Left ventricle myocardium superior (tissue), 1 donor: ENCODE data around the gene TPO. TPM values are rescaled to one million over a fixed set of nuclear protein-coding genes. Genes with fewer than 3 reads are reported as not detected.

Source experiments
- ATAC-seq: fragments of 200-7000 bp; cut with Tn5 transposase; one replicate; pipeline ENCODE4 v1.9.1; 2020; ENCODE audit warnings: mild to moderate bottlenecking, moderate library complexity
- DNase-seq: peaks from one replicate; pipeline ENCODE4 v3.0.0-alpha.2; 2020
- intact Hi-C: fragments of 100-400 bp; cut with micrococcal nuclease; formaldehyde crosslinking; loops from one replicate; pipeline ENCODE4 v1.11.0; 2022
- total RNA-seq: library from RNA; stranded (reverse); fragmentation: NEBNext Ultra II Directional; extraction: Animal tissue kit (Norgen Biotek cat#: 25700); gene quantifications from one replicate; pipeline ENCODE4 v1.2.1, GENCODE V29; 2021
- donor health status: DM: no; HTN: yes; CAD: no; lungs with severe emphysema.

Gene TPO
- total RNA-seq, 1 donor from 2014 or later, result 10.0 TPM

GRCh38 chr2:1437537-1437936 lies 24.3 kb downstream of the TPO start:
- DNase-seq (no peak), ATAC-seq (no peak)
- intact Hi-C loops, result no loop called here

DNA sequence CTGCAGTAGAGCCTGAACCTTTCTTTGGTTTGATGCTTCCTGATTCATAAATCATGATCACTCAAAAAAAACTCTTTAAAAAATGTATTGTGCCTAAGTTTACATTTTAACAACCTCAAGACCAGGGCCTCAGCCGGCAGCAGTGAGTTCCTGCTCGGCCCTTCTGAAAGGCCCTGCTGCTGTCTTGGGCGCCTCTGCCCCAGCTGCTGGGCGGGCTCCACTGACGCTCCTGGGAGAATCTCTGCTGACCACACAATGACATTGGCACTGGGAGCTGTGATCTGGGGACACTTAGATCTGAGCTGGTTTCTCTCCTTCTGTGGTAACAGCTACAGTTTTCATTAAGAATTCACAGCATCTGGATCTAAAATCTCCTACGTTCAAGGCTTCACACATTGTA lies 25.7 kb downstream of the TPO start:
- no peak for DNase-seq
- intact Hi-C loops, result no loop called here
- ATAC-seq, result no peak

- ATAC-seq (no peak), DNase-seq (no peak)
- intact Hi-C loops, result no loop called here
Measured at GRCh38 chr2:1440581-1440980, 27.3 kb downstream of the TPO start.

GRCh38 chr2:1446301-1446700 lies 33.0 kb downstream of the TPO start:
- no peak for DNase-seq
- no peak for ATAC-seq
- intact Hi-C loops, result no loop called here

GRCh38 chr2:1448009-1448408 lies 34.7 kb downstream of the TPO start:
- intact Hi-C loops, result no loop called here
- ATAC-seq, result no peak
- DNase-seq, result no peak

GRCh38 chr2:1450915-1451314 lies 37.7 kb downstream of the TPO start:
- DNase-seq (no peak), ATAC-seq (no peak)
- intact Hi-C loops, result no loop called here

DNA sequence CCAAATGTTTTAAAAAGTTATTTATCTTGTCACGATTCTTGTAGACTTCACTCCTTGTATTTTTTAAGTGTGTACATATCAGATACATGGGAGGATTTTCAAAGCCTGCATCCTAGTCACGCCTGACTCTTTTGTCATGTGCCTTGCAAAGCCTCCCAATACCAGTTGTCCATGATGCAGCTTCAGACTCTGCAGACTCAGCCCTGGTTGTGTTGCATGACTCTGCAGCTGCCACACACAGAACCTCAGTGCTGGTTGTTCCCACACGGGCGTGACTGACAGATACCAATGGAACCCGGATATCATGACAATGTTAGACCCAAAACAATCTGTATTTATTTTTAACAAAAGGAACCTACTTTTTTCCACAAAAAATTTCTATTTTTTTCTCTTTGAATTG lies 38.2 kb downstream of the TPO start:
- no peak for DNase-seq
- intact Hi-C loops, result no loop called here
- ATAC-seq, result no peak

GRCh38 chr2:1453561-1453960 lies 40.3 kb downstream of the TPO start:
- ATAC-seq (no peak), DNase-seq (no peak)
- intact Hi-C loops, result no loop called here

DNA sequence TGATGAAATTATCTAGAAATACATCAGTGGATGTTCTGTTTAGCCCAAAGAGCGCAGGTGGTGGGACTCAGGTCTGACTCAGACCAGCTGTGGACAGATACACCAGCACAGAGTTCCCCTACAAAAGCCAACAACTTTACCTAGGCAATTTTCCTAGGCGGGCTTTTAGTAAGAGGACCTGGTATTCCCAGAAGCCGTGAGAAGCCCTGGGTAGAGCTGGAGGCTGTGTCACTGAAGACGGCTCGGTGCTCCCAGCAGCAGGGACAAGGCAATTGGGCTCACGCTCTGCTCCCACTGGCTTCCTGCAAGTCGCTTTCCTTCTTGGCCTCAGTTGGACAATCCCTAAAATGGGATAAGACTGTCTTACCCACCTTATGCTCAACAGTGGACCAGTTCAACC lies 41.1 kb downstream of the TPO start:
- intact Hi-C loops, result no loop called here
- ATAC-seq, result no peak
- no peak for DNase-seq

DNA sequence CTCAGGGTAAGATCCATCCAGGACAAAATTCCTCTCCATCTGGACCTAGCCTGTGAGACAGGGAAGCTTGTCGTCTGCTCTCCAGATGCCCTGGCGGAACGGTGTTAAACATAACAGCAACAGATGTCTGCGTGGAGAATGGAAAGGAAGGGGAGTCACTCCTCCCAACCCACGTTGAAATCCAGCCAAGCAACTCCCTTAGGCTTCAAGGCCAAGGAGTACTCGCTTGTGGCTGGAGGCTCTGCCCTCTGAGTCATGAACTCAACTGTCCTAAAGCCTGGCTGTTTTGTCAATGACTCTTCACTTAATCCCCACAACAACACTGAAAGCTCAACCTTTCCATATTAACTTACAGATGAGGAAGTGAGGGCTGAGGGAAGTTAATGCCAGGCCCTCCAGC lies 42.2 kb downstream of the TPO start:
- intact Hi-C loops, result no loop called here
- DNase-seq (no peak), ATAC-seq (peak; percentile 41)

DNA sequence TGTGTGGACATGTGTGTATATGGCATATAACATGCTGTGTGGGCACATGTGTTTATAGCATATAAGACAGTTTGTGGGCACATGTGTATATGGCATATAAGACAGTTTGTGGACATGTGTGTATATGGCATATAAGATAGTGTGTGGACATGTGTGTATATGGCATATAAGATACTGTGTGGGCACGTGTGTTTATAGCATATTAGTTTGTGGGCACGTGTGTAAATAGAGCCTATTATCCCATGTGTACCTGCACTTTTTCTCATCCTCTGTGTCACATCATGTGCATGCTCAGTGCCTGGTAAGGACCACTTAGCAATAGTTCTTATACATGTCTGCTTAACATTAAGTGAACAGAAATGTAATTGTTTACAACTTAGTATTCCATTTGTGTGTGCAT lies 45.2 kb downstream of the TPO start:
- ATAC-seq (no peak), DNase-seq (no peak)
- intact Hi-C loops, result no loop called here

DNA sequence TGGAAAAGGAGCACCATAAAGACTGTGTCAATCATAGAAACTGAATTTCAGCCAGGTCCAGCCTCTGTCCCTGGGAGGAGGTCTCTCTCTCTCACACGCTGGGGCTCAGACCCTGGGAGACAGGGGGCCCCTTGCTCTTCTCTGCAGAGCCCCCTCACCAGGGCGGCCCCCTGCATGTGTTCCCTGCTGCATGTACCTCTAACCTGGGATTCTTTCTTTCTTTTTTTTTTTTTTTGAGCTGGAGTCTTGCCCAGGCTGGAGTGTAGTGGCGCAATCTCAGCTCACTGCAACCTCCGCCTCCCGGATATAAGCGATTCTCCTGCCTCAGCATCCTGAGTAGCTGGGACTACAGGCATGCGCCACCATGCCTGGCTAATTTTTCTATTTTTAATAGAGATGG lies 46.5 kb downstream of the TPO start:
- intact Hi-C loops, result no loop called here
- ATAC-seq (no peak), DNase-seq (no peak)

DNA sequence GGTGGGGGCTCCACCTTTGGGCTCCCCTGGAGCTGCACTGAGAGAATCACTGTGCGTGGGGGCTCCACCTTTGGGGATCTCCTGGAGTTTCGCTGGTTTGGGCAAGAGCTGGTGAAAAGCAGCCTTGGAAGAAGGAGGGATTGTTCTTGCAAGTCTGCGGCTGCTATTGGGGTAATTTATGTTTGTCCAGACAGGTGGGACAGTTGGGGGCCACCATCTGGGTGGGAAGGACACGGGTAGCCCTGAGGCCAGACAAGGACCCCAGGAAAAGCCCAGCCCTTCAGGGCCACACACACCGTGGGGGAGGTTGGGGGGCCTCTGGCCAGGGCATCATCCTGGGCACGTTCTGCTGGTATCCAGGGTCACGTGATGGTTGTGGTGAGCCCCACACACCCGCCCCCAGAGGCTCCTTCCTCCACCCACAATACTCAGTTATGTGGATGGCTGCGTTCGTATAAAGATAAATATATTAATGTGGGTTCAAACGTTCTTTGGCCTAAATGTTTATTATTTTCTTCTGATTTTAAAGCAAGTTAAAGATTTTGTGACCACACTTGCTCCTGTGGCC lies 47.7 kb downstream of the TPO start:
- intact Hi-C loops, result no loop called here
- ATAC-seq (no peak), DNase-seq (no peak)

- DNase-seq, result no peak
- intact Hi-C loops, result no loop called here
- ATAC-seq, result no peak
Measured at GRCh38 chr2:1461507-1462390, 48.5 kb downstream of the TPO start.

DNA sequence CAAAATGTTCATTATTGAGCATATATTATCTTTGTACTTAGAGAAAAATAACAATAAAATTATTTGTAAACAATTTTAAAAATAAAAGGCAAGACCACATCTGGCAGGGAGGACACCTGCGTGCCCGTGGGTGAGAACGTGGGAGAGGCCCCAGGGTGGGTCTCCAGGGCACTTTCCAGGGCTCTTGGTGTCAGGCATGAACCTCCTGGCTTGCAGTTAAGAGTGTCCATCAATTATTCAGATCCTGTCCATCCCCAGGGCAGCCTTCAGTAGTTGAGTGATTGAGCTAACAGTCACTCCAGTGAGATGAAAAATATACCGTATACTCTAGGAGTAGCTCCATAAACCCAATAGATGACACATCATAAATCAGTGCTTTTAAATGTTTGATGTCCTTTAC lies 49.7 kb downstream of the TPO start:
- no peak for ATAC-seq
- intact Hi-C loops, result no loop called here
- DNase-seq, result no peak

DNA sequence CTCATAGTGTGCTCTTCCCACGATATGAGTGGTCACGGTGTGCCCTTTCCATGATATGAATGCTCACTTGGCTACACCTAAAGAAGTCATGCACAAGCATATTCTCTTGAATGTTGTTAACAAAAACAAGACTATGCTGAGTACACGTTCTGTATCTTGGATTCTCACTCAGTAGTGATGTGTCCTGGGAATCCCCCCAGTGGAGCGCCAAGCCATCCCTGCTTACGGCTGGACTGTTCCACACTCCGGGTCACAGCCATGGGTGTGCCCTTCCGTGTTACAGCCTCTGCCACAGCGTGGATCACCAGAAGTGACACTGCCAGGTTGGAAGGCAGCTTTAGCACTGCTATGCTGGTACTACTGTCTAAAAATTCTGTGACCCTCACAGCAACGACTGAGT lies 59.1 kb downstream of the TPO start:
- no peak for DNase-seq
- ATAC-seq, result no peak
- intact Hi-C loops, result no loop called here

DNA sequence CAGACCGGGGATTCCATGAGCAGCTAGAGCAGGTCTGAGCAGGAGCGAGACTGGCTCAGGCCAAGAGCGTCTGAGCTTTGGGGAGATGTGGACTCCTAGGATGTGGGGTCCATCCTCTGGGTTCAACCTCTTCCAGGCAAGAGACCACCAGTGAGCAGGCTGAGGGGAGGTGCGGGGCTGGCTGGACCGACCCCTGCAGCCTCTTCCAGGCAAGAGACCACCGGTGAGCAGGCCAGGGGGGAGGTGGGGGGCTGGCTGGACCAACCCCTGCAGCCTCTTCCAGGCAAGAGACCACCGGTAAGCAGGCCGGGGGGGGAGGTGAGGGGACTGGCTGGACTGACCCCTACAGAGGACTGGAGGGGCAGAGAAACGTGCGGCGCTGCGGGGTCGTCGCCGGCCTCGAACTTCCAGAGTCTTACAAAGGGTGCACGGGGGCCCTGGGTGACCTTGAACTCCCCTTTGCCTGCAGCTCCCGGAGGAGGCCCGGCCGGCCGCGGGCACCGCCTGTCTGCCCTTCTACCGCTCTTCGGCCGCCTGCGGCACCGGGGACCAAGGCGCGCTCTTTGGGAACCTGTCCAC lies 63.4 kb downstream of the TPO start:
- no peak for ATAC-seq
- intact Hi-C loops, result no loop called here
- no peak for DNase-seq

GRCh38 chr2:1477196-1478040 lies 64.2 kb downstream of the TPO start:
- DNase-seq, result no peak
- no peak for ATAC-seq

GRCh38 chr2:1478311-1479305 lies 65.3 kb downstream of the TPO start:
- no peak for DNase-seq
- no peak for ATAC-seq
- intact Hi-C loops, result no loop called here

More at GRCh38 chr2:1477196-1478040, 64.2 kb downstream of the TPO start:
- intact Hi-C loops, result no loop called here
